ENCODE results near the gene HEATR5A.

Gene HEATR5A

DNA sequence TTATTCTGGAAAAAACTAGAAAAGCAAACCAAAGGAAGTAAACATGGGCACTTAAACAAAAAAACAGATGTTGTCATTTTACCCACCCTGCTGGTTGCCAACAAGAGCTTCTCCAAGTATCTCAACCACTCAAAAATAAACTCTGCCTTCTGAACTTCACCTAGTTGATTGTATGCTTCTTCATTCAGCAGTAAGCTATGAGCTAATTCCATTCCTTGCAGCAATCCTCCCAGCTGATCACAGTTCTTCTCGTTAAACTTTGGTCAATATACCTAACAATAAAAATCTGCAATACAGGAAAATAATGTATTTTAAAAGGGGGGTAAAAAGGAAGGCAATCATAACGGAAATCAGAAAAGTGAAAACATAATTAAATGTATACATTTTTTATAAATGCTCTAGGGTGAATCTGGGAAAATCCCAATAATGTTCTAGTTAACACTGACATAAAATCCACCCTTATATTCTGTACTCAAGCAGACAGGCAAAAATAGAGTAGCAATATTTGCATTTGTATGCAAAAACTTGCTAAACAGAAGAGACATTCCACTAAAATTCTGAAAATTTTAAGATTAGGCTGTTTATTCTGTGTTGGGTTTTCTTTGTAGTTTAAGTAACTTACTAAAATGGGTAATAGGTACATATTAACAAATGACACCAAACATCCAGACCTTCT, 17.4 kb downstream of the HEATR5A start:
- no CpG with 5 or more reads among the region's 2 CpGs for WGBS
- Histone ChIP-seq H3K9ac (ENCODE audit: low read depth, low read length) (no peak overlapping the region), H3K27me3 (ENCODE audit: insufficient read depth, low read length) (no peaks in the 10 kb centered on the region), H3K4me3 (ENCODE audit: low read length) (no peak overlapping the region), H3K36me3 (ENCODE audit: insufficient read depth, low read length) (peaks cover 25% of the 10 kb centered on the region), H3K4me1 (ENCODE audit: insufficient read depth, low read length) (no peaks in the 10 kb centered on the region), H3K27ac (ENCODE audit: low read depth, low read length) (no peak overlapping the region), H3K9me3 (ENCODE audit: insufficient read depth, low read depth, low read length) (no peaks in the 10 kb centered on the region)

DNA sequence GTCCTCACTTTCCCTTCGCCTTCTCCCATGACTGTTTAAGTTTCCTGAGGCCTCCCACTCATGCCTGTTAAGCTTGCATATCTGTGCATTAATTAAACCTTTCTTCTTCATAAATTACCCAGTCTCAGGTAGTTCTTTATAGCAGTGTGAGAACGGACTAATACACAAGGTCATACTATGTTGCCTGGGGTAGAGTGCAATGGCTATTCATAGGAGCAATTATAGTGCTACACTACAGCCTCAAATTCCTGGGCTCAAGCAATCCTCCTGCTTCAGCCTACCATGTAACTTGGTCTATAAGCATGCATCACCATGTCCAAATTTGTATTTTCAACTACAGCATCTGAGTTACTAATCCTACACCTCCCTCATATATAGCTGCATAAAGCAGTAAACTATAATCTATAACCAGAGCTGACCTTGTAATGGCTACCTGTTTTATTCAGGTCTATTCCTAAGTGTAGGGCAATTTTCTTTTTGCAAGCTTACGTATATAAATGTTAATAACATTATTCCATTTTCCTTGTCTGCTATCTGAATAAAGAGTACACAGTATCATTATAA, 18.9 kb downstream of the HEATR5A start:
- Histone ChIP-seq H3K27ac (ENCODE audit: low read depth, low read length) (no peak overlapping the region), H3K9ac (ENCODE audit: low read depth, low read length) (no peak overlapping the region), H3K4me1 (ENCODE audit: insufficient read depth, low read length) (no peaks in the 10 kb centered on the region), H3K27me3 (ENCODE audit: insufficient read depth, low read length) (no peaks in the 10 kb centered on the region), H3K4me3 (ENCODE audit: low read length) (no peak overlapping the region), H3K36me3 (ENCODE audit: insufficient read depth, low read length) (peaks cover 29% of the 10 kb centered on the region), H3K9me3 (ENCODE audit: insufficient read depth, low read depth, low read length) (no peaks in the 10 kb centered on the region)
- WGBS, result 92% methylated on average over 2 of the region's 3 CpGs

DNA sequence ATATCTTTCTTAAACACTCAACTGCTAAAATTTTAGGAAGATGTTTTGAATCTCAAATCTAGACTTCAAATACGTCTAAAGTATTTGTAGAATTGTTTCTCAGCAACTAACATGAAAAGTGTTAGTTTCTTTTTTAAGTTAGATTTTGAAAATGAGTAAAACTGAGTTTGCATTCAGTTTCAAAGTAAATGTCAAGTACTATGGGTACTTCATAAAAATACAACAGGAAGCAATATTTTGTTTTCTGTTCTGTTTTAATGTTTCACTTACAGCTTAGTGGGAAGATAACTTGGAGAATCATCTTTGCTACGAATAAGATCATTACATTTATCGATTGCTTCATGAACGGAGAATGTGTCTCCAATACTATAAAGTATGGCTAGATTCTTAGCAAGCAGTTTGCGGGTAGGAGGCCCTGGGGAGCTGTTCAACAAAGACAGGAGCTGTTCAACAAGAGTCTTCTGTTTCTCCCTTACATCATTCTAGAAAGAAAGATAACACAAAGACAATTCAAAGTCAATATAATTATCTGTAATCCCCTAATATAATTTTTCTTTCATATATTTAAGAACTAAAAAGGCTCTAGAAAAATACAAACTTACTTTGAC, 20.2 kb downstream of the HEATR5A start:
- H3K4me3 ChIP-seq (ENCODE audit: low read length), result no peak overlapping the region
- no peak overlapping the region for H3K27ac ChIP-seq (ENCODE audit: low read depth, low read length)
- no peaks in the 10 kb centered on the region for H3K4me1 ChIP-seq (ENCODE audit: insufficient read depth, low read length)
- H3K9ac ChIP-seq (ENCODE audit: low read depth, low read length), result no peak overlapping the region
- H3K9me3 ChIP-seq (ENCODE audit: insufficient read depth, low read depth, low read length), result no peaks in the 10 kb centered on the region
- H3K36me3 ChIP-seq (ENCODE audit: insufficient read depth, low read length), result peaks cover 34% of the 10 kb centered on the region
- H3K27me3 ChIP-seq (ENCODE audit: insufficient read depth, low read length), result no peaks in the 10 kb centered on the region
- WGBS, result 97% methylated on average over 5 of the region's 5 CpGs

DNA sequence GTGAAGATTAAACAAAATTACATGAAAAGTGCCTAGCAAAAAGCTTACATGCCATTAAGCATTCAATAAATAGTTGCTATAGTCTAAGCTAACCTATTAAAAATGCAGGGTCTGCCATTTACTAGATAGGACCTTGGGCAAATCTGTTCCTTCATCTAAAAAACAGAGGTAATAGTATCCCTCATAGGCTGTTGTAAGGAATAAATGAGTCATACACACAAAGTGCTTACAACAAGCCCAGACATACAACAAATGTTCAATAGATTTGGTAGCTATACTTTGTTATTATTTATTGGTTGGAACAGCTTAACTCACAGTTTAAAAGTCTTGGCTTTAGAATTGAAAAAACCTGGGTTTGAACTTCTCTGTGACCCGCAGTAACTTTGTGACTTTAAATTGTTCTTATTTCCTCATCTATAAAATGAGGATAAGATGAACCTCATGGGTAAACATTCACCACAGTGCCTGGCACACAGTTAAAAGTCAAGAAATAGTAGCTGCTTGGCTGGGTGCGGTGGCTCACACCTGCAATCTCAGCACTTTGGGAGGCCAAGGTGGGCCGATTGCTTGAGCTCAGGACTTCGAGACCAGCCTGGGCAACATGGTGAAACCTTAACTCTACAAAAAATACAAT, 24.7 kb downstream of the HEATR5A start:
- Histone ChIP-seq H3K36me3 (ENCODE audit: insufficient read depth, low read length) (peaks cover 44% of the 10 kb centered on the region), H3K9me3 (ENCODE audit: insufficient read depth, low read depth, low read length) (no peaks in the 10 kb centered on the region), H3K9ac (ENCODE audit: low read depth, low read length) (no peak overlapping the region), H3K27ac (ENCODE audit: low read depth, low read length) (no peak overlapping the region), H3K27me3 (ENCODE audit: insufficient read depth, low read length) (no peaks in the 10 kb centered on the region), H3K4me1 (ENCODE audit: insufficient read depth, low read length) (no peaks in the 10 kb centered on the region), H3K4me3 (ENCODE audit: low read length) (no peak overlapping the region)
- 96% methylated on average over 4 of the region's 4 CpGs for WGBS

DNA sequence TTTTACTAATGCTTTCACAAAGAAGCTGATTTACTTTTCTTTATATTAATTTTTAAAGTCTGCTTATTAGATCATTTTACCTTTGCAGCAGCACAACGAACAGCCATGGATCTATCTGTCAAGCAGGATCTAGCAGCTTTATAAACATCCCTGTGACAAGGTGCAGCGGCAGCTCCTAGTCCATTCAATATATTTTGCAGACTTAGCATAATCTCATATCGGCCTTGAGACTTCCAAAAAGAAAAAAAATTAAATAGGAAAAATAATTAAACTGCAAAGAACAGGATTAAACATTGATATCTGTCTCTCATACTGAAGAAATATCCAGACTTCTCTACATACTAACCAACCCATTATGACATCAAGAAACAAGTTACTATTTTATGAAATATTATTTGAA, 25.2 kb downstream of the HEATR5A start:
- WGBS, result 95% methylated on average over 2 of the region's 3 CpGs

DNA sequence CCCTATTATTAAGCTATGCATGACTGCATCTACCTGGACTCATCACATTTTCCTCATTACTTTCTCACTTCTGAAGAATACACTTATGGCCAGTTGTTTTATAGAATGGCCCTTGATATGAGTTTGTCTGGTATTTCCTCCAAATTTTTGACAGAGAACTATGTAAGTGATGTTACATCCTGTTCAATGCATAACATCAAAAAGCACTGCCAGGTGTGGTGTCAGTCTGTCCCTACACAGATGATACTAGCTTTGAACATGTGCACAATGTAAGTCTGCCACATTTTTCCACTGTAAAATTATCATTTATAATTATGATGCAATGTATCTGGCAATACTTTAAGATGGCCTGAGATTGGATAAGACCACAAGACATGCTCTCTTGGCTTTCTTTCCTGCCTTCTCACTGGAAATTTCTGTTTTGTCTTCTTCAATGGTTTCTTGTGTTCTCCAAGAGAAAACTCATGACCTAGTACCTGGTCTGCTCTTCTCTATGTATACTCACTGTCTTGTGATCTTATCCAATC, 28.3 kb downstream of the HEATR5A start:
- no peak overlapping the region for H3K27ac ChIP-seq (ENCODE audit: low read depth, low read length)
- peaks cover 40% of the 10 kb centered on the region for H3K36me3 ChIP-seq (ENCODE audit: insufficient read depth, low read length)
- no peaks in the 10 kb centered on the region for H3K27me3 ChIP-seq (ENCODE audit: insufficient read depth, low read length)
- no peak overlapping the region for H3K9ac ChIP-seq (ENCODE audit: low read depth, low read length)
- H3K4me1 ChIP-seq (ENCODE audit: insufficient read depth, low read length), result no peaks in the 10 kb centered on the region
- H3K9me3 ChIP-seq (ENCODE audit: insufficient read depth, low read depth, low read length), result no peaks in the 10 kb centered on the region
- no peak overlapping the region for H3K4me3 ChIP-seq (ENCODE audit: low read length)

More for the DNA sequence above, 25.2 kb downstream of the HEATR5A start:
- no peaks in the 10 kb centered on the region for H3K27me3 ChIP-seq (ENCODE audit: insufficient read depth, low read length)
- H3K4me1 ChIP-seq (ENCODE audit: insufficient read depth, low read length), result no peaks in the 10 kb centered on the region
- peaks cover 40% of the 10 kb centered on the region for H3K36me3 ChIP-seq (ENCODE audit: insufficient read depth, low read length)
- no peak overlapping the region for H3K4me3 ChIP-seq (ENCODE audit: low read length)
- H3K9ac ChIP-seq (ENCODE audit: low read depth, low read length), result no peak overlapping the region
- no peaks in the 10 kb centered on the region for H3K9me3 ChIP-seq (ENCODE audit: insufficient read depth, low read depth, low read length)
- no peak overlapping the region for H3K27ac ChIP-seq (ENCODE audit: low read depth, low read length)

DNA sequence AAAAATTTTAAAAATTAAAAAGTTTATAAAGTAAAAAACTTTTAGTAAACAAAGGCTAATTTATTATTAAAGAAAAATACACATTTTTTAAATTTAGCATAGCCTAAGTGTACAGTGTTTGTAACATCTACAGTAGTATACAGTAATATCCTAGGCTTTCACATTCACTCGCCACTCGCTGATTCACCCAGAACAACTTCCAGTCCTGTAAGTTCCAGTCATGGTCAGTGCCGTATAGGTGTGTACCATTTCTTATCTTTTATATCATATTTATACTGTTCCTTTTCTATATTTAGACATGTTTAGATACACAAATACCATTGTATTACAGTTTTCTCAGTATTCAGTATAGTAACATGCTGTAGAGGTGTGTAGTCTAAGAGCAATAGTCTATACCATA, 28.9 kb downstream of the HEATR5A start:
- Histone ChIP-seq H3K27ac (ENCODE audit: low read depth, low read length) (no peak overlapping the region), H3K36me3 (ENCODE audit: insufficient read depth, low read length) (peaks cover 42% of the 10 kb centered on the region), H3K9ac (ENCODE audit: low read depth, low read length) (no peak overlapping the region), H3K27me3 (ENCODE audit: insufficient read depth, low read length) (no peaks in the 10 kb centered on the region), H3K4me3 (ENCODE audit: low read length) (no peak overlapping the region), H3K4me1 (ENCODE audit: insufficient read depth, low read length) (no peaks in the 10 kb centered on the region), H3K9me3 (ENCODE audit: insufficient read depth, low read depth, low read length) (no peaks in the 10 kb centered on the region)
- WGBS, result 100% methylated on average over 2 of the region's 3 CpGs

DNA sequence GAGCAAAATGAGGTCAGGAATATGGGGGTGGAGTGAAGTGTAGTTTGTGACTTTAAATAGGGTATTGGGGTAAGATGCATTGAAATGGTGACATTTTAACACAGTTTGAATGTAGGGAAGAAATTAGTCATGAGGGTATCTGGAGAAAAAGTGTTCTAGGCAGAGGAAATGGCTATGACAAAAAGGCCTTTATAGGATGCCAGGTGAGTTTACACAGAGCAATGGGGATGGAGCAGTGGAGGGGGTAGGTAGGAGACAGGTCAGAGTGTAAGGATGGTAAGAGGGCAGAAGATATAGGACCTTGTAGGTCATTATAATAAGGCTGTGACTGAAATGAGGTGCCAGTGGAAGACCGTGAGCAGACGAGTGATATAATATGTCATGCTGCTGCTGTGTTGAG, 30.4 kb downstream of the HEATR5A start:
- Histone ChIP-seq H3K4me1 (ENCODE audit: insufficient read depth, low read length) (no peaks in the 10 kb centered on the region), H3K27me3 (ENCODE audit: insufficient read depth, low read length) (no peaks in the 10 kb centered on the region)
- WGBS, result 95% methylated on average over 2 of the region's 2 CpGs

DNA sequence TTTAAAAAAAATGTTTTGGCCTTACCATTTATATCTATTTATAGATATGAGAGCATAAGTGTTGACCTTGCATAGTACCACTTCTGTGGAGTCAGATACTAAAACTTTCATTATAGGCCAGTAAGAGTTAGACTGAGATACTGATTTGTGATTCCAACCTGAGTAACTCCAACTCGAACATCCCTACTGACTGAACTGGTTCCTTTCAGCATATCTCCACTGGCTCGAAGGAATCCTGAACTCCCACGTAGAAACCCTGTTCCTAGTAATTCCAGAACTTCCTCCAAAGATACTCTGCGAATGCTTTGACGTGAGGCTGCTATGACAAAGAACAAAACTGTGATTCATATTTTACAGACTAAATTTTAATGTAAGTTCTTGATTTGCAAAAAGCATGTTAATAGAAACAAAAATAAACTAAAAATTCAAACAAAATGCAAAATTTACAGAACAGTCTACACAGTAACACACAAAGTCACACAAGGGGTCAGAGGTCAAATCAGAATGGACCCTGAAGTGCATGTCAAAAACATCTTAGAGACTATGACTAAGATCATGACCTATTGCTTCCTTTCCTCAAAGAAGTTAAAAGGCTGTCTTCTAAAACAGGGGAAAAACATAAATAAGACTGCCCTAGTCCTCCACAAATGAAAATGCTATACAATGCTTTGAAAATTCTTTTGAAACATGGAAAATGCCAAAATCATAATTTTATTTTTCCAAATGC, 31.5 kb downstream of the HEATR5A start:
- Histone ChIP-seq H3K27ac (ENCODE audit: low read depth, low read length) (no peak overlapping the region), H3K9me3 (ENCODE audit: insufficient read depth, low read depth, low read length) (no peaks in the 10 kb centered on the region), H3K4me3 (ENCODE audit: low read length) (no peak overlapping the region), H3K4me1 (ENCODE audit: insufficient read depth, low read length) (no peaks in the 10 kb centered on the region), H3K36me3 (ENCODE audit: insufficient read depth, low read length) (peaks cover 35% of the 10 kb centered on the region), H3K27me3 (ENCODE audit: insufficient read depth, low read length) (no peaks in the 10 kb centered on the region), H3K9ac (ENCODE audit: low read depth, low read length) (no peak overlapping the region)
- WGBS, result 91% methylated on average over 5 of the region's 5 CpGs

More for the DNA sequence above, 30.4 kb downstream of the HEATR5A start:
- no peaks in the 10 kb centered on the region for H3K9me3 ChIP-seq (ENCODE audit: insufficient read depth, low read depth, low read length)
- H3K9ac ChIP-seq (ENCODE audit: low read depth, low read length), result no peak overlapping the region
- no peak overlapping the region for H3K4me3 ChIP-seq (ENCODE audit: low read length)
- no peak overlapping the region for H3K27ac ChIP-seq (ENCODE audit: low read depth, low read length)
- H3K36me3 ChIP-seq (ENCODE audit: insufficient read depth, low read length), result peaks cover 40% of the 10 kb centered on the region

DNA sequence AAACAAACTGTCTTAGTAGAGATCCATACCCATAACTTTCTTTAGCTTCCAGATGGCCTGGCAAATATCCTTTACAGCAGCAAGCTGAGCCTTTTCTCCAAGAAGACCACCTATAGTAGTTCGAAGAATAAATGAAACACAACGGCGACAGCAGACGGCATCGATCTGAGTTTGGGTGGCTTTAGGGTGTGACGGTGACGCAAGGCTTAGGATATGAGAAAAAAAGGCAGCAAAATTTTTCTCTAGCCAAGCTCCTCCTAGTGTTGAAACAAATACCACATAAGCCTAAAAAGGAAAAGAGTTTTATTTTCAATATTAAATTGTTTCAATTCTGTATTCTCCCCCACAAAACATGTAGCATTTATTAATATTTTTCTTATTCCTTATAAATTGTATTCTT, 33.3 kb downstream of the HEATR5A start:
- WGBS, result 96% methylated on average over 7 of the region's 7 CpGs
- Histone ChIP-seq H3K27me3 (ENCODE audit: insufficient read depth, low read length) (no peaks in the 10 kb centered on the region), H3K9ac (ENCODE audit: low read depth, low read length) (no peak overlapping the region), H3K4me1 (ENCODE audit: insufficient read depth, low read length) (no peaks in the 10 kb centered on the region), H3K9me3 (ENCODE audit: insufficient read depth, low read depth, low read length) (no peaks in the 10 kb centered on the region), H3K27ac (ENCODE audit: low read depth, low read length) (no peak overlapping the region), H3K4me3 (ENCODE audit: low read length) (no peak overlapping the region), H3K36me3 (ENCODE audit: insufficient read depth, low read length) (peaks cover 46% of the 10 kb centered on the region)

DNA sequence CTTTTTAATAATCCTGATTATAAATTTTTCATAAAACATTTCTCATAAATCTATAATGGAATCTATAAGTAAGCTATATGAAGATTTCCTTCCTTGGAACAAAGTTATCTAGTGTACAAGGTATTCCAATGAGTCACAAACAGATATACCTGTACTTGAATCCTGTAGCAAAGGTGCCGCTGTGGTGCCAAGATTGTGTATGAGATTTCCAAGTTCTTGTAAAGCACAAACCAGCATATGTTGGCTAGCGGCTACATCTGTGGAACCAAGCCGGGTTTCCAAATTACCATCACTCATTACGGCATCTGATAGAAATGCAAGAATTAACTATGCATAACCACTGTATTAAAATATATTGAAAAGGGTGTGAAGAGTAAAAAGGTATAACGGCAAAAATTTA, 34.1 kb downstream of the HEATR5A start:
- Histone ChIP-seq H3K4me1 (ENCODE audit: insufficient read depth, low read length) (no peaks in the 10 kb centered on the region), H3K27ac (ENCODE audit: low read depth, low read length) (no peak overlapping the region), H3K27me3 (ENCODE audit: insufficient read depth, low read length) (no peaks in the 10 kb centered on the region), H3K36me3 (ENCODE audit: insufficient read depth, low read length) (peaks cover 50% of the 10 kb centered on the region), H3K9ac (ENCODE audit: low read depth, low read length) (no peak overlapping the region), H3K4me3 (ENCODE audit: low read length) (no peak overlapping the region), H3K9me3 (ENCODE audit: insufficient read depth, low read depth, low read length) (no peaks in the 10 kb centered on the region)
- WGBS, result 97% methylated on average over 3 of the region's 5 CpGs
